Central memory CD8-positive, alpha-beta T cell (primary cell): Measurements from ENCODE around the gene HRH1.
"Not testable (repeated sequence)": the region's sequence is repeated elsewhere in the genome, so short reads cannot be mapped to it uniquely, and the experiment has no call there.

Experiments
- ATAC-seq: fragments of 150-1000 bp; cut with Tn5 transposase; replicated peaks from 2 replicates; pipeline ENCODE4 v1.10.0; 2022; ENCODE audit warnings: mild to moderate bottlenecking, moderate FRiP score, moderate number of reproducible peaks; ENCODE audit not compliant: poor library complexity, severe bottlenecking; ENCODE audit errors: extremely low read depth
- DNase-seq, 2 donors: peaks; one replicate each; pipeline ENCODE4 v3.0.0; 2021; ENCODE audit warnings: low spot score in 2 of 2
- H3K27ac Mint-ChIP-seq: one replicate; pipeline ENCODE4 v1.8.0; 2022; ENCODE audit warnings: low read depth, mild to moderate bottlenecking, moderate library complexity, mixed read lengths
- H3K27me3 Mint-ChIP-seq: one replicate; pipeline ENCODE4 v1.8.0; 2022; ENCODE audit warnings: mixed read lengths
- H3K36me3 Mint-ChIP-seq: one replicate; pipeline ENCODE4 v1.8.0; 2022; ENCODE audit warnings: mild to moderate bottlenecking, moderate library complexity, mixed read lengths; ENCODE audit not compliant: insufficient read depth
- H3K4me1 Mint-ChIP-seq: one replicate; pipeline ENCODE4 v1.8.0; 2022; ENCODE audit warnings: mixed read lengths
- H3K4me3 Mint-ChIP-seq: one replicate; pipeline ENCODE4 v1.8.0; 2022; ENCODE audit warnings: mild to moderate bottlenecking, moderate library complexity, mixed read lengths
- H3K9me3 Mint-ChIP-seq: one replicate; pipeline ENCODE4 v1.8.0; 2022; ENCODE audit warnings: mixed read lengths

HRH1 gene, protein sequence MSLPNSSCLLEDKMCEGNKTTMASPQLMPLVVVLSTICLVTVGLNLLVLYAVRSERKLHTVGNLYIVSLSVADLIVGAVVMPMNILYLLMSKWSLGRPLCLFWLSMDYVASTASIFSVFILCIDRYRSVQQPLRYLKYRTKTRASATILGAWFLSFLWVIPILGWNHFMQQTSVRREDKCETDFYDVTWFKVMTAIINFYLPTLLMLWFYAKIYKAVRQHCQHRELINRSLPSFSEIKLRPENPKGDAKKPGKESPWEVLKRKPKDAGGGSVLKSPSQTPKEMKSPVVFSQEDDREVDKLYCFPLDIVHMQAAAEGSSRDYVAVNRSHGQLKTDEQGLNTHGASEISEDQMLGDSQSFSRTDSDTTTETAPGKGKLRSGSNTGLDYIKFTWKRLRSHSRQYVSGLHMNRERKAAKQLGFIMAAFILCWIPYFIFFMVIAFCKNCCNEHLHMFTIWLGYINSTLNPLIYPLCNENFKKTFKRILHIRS

DNA sequence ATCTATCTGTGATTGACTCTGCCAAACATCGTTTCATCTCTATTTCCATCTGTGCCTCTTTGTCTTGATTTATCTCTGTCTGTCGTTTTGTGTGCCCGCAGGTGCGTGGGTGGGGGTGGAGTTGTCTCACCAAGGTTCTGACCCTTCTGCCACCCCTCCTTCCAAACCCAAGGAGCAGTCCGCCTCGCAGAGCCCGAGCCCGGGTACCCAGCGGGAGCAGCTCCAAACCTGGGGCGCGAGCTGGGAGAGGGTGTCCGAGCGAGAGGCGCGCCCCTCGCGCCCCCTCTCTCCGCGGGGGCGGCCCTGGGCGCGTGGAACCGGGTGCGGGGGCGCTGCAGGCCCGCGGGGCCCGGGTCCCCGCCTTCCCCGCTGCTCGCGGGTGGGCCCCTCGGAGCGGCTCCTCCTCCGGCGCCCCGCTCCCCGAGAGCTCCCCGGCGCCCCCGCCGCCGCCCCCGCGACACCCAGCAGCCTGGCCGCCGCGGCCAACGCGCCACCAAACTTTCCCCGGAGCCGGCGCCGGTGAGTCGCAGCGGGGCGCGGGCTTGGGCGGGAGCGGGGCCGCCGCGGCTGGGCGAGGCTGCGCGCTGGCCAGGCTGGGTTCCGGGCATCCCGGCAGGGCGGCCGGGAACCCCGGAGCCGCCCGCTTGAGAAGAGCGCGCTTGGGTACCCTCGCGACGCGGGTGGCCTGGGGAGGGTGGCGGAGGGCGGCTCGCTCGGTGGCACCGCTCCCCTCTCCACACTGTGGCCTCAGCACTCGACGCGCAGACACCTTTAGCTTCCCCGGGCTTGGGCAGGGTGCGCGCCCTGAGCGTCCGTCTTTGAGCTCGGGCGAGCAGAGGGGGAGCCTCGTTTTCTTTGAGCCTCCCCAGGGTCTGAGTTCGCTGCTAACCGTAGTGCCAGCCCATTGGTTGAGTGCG, at the start of gene HRH1:
Gene HRH1, plus strand, starts transcription at position 458 of the 917 bp plus-strand sequence. CDS start 104,545 bp downstream, outside the sequence.
- Mint-ChIP-seq H3K4me3 (no peak within 1 kb of the TSS), H3K9me3 (no peaks in the 10 kb centered on the region), H3K4me1 (no peaks in the 10 kb centered on the region), H3K27ac (no peak within 1 kb of the TSS), H3K36me3 (no peaks in the 10 kb centered on the region), H3K27me3 (peaks cover 83% of the 10 kb centered on the region)
- ATAC-seq (no peak), DNase-seq (no peak)

- ATAC-seq, H3K27ac Mint-ChIP-seq, H3K4me1 Mint-ChIP-seq, H3K36me3 Mint-ChIP-seq, H3K4me3 Mint-ChIP-seq, H3K9me3 Mint-ChIP-seq, DNase-seq: not testable (repeated sequence)
- peaks cover 70% of the 10 kb centered on the region for H3K27me3 Mint-ChIP-seq
These were observed 41.0 kb upstream of the HRH1 start for GRCh38 chr3:11113316-11113715.

GRCh38 chr3:11115548-11115947, 38.7 kb upstream of the HRH1 start:
- Mint-ChIP-seq H3K4me3 (no peak overlapping the region), H3K36me3 (no peaks in the 10 kb centered on the region), H3K9me3 (no peaks in the 10 kb centered on the region), H3K4me1 (no peaks in the 10 kb centered on the region), H3K27me3 (peaks cover 72% of the 10 kb centered on the region), H3K27ac (no peak overlapping the region)
- DNase-seq (no peak), ATAC-seq (no peak)

DNA sequence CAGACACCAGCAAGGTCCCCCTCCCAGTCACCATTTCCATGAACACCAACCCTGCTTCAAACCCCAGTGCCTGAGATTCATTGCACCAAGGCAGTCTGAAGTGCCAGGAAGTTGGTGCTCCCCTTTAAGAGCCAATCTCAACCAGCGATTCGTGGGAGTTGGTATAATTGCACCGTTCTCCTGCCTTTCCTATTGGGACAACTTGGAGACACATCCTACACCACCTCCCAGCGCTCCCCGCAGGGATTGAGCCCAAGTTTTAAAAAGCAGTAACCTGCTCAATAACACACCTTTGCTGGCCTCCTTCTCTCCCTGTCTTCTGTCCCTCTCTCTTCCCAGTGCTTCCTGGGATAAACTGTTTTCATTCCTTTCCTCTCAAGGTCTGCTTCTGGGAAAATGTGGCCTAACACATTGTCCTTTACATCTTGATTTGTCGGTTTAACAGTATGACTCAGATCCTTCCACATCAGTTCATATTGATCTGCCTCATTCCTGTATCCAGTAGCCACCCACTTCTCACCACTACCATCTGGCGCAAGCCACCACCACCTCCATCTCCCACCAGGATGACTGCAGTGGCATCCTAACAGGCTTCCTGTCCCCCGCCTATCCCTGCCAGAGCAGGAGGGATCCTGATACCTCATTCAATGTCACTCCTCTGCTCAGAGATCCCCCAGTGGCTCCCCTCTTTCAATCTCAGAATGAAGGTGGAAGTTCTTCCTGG, 37.8 kb upstream of the HRH1 start:
- no peak overlapping the region for H3K27ac Mint-ChIP-seq
- H3K4me3 Mint-ChIP-seq, result no peak overlapping the region
- H3K9me3 Mint-ChIP-seq, result no peaks in the 10 kb centered on the region
- H3K27me3 Mint-ChIP-seq, result peaks cover 63% of the 10 kb centered on the region
- H3K36me3 Mint-ChIP-seq, result no peaks in the 10 kb centered on the region
- no peaks in the 10 kb centered on the region for H3K4me1 Mint-ChIP-seq
- DNase-seq (no peak), ATAC-seq (no peak)

- H3K9me3 Mint-ChIP-seq, result no peaks in the 10 kb centered on the region
These were observed 36.7 kb upstream of the HRH1 start for GRCh38 chr3:11117591-11117990.

GRCh38 chr3:11118181-11118682, 36.1 kb upstream of the HRH1 start:
- H3K36me3 Mint-ChIP-seq, result no peaks in the 10 kb centered on the region
- H3K4me1 Mint-ChIP-seq, result no peaks in the 10 kb centered on the region

More at GRCh38 chr3:11117591-11117990, 36.7 kb upstream of the HRH1 start:
- Mint-ChIP-seq H3K27ac (no peak overlapping the region), H3K27me3 (peaks cover 63% of the 10 kb centered on the region), H3K36me3 (no peaks in the 10 kb centered on the region), H3K4me3 (no peak overlapping the region), H3K4me1 (no peaks in the 10 kb centered on the region)
- DNase-seq (no peak), ATAC-seq (no peak)

DNA sequence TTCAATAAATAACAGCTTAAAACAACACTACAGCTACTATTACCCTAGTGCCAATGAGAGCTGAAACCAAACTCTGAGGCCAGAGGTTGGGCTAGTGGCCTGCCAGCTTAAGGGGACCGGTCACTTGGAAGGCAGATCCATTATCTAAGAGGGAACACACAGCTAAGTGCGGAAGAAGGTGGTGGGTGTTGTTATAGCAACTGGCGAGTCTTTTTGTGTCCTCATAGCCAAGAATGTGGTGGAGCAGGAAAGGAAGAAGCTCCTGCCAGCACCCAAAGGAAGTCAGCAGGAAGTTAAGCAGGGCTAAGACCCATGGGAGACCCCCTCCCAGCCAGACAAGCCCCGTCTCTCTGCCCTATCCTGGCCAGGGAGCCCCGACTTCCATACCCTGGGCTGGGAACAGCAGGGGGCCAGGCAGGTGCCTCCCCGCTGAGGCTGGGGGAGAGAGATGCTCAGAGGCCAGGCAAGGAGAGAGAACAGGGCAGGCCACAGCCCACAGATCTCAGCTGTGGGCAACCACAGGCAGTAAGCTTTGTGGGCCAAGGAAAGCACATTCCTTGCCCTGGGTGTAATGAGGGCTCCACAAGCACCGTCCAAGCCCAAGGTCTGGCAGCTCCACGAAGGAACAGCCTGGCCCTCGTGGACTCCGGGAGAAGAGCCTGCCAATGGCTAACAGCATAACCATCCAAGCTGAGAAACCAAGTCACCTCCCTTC, 34.0 kb upstream of the HRH1 start:
- no peak overlapping the region for H3K4me3 Mint-ChIP-seq
- no peak overlapping the region for H3K27ac Mint-ChIP-seq
- no peak for DNase-seq
- no peaks in the 10 kb centered on the region for H3K4me1 Mint-ChIP-seq
- no peaks in the 10 kb centered on the region for H3K9me3 Mint-ChIP-seq
- H3K36me3 Mint-ChIP-seq, result no peaks in the 10 kb centered on the region
- ATAC-seq, result no peak
- peaks cover 80% of the 10 kb centered on the region for H3K27me3 Mint-ChIP-seq

More at GRCh38 chr3:11118181-11118682, 36.1 kb upstream of the HRH1 start:
- Mint-ChIP-seq H3K4me3 (no peak overlapping the region), H3K27ac (no peak overlapping the region), H3K27me3 (peaks cover 64% of the 10 kb centered on the region), H3K9me3 (no peaks in the 10 kb centered on the region)
- DNase-seq, result no peak
- ATAC-seq, result no peak

DNA sequence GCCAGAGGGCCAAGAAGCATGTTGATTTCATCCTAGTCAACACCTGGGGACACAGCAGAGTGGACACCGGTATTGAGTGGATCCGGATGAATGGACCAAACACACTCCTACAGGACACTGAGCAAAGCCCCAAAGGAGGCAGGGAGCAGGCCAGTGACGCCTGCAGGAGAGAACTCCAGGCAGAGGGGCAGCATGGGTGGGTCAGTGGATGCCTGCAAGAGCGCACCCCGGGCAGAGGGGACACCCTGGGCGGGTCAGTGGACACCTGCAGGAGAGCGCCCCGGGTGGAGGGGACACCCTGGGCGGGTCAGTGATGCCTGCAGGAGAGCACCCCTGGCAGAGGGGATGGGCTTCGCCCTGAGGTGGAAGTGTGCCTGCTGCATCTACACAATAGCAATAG, 27.6 kb upstream of the HRH1 start:
- no peak for ATAC-seq
- Mint-ChIP-seq H3K27me3 (peaks cover 49% of the 10 kb centered on the region), H3K9me3 (no peaks in the 10 kb centered on the region)

DNA sequence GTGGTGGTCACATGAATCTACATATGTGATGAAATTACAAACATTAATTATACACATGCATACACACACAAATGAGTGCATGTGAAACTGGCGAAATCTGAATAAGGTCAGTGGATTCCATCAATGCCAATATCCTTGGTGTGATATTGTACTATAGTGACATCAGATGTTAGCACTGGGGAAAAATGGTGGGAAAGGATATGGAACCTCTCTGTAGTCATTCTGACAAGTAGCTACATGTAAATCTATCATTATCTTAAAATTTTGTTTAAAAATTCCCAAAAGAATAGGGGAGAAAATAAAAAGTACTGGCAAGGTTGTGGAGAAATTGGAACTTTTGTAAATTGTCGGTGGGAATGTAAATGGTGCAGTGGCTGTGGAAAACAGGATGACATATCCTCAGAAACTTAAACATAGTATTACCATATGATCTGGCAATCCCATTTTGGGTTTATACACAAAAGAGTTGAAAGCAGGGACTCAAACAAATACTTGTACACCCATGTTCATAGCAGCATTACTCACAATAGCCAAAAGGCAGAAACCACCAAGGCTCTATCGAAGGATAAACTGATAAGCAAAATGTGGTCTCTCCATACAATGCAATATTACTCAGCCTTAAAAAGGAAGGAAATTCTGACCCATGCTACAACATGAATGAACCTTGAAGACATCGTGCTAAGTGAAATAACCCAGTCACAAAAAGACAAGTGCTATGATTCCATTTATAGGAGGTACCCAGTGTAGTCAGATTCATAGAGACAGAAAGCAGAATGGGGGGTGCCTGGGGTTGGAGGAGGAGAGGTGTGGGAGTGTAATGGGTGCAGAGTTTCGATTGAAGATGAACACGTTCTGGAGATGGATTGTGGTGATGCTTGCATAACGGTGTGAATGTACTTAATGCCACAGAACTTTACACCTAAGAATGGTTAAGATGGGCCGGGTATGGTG, 25.3 kb upstream of the HRH1 start:
- H3K9me3 Mint-ChIP-seq, result no peaks in the 10 kb centered on the region
- no peaks in the 10 kb centered on the region for H3K4me1 Mint-ChIP-seq
- ATAC-seq (no peak), DNase-seq (no peak)
- H3K4me3 Mint-ChIP-seq, result no peak overlapping the region
- H3K27ac Mint-ChIP-seq, result no peak overlapping the region
- H3K36me3 Mint-ChIP-seq, result no peaks in the 10 kb centered on the region
- peaks cover 32% of the 10 kb centered on the region for H3K27me3 Mint-ChIP-seq

More for the DNA sequence above, 27.6 kb upstream of the HRH1 start:
- DNase-seq, result no peak
- H3K27ac Mint-ChIP-seq, result no peak overlapping the region
- H3K4me1 Mint-ChIP-seq, result no peaks in the 10 kb centered on the region
- H3K36me3 Mint-ChIP-seq, result no peaks in the 10 kb centered on the region
- H3K4me3 Mint-ChIP-seq, result no peak overlapping the region

DNA sequence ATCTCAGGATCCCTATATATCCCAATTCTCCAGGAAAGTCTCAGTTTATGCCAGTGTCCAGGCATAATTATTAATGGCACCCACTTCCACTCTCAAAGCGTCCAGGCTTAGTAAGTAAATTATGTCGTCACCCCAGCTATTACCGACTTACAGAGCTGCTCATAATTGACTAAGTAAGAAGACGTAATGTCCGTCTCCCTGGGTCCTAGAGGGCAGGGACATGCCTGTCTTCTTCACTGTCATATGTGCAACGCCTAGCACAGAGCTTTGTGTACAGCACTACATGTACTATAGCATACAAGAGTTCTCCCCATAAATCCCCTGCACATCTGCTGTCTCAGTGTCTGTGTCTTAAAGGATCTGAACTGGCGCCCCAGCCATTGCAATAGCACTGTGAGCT, 23.9 kb upstream of the HRH1 start:
- H3K4me1 Mint-ChIP-seq, result no peaks in the 10 kb centered on the region
- H3K36me3 Mint-ChIP-seq, result no peaks in the 10 kb centered on the region
- DNase-seq, result no peak
- H3K9me3 Mint-ChIP-seq, result no peaks in the 10 kb centered on the region
- H3K27ac Mint-ChIP-seq, result no peak overlapping the region
- ATAC-seq, result no peak
- peaks cover 19% of the 10 kb centered on the region for H3K27me3 Mint-ChIP-seq
- no peak overlapping the region for H3K4me3 Mint-ChIP-seq

- DNase-seq (no peak), ATAC-seq (no peak)
- H3K4me1 Mint-ChIP-seq, result no peaks in the 10 kb centered on the region
- H3K4me3 Mint-ChIP-seq, result no peak overlapping the region
- H3K36me3 Mint-ChIP-seq, result no peaks in the 10 kb centered on the region
- peaks cover 11% of the 10 kb centered on the region for H3K27me3 Mint-ChIP-seq
- no peaks in the 10 kb centered on the region for H3K9me3 Mint-ChIP-seq
- H3K27ac Mint-ChIP-seq, result no peak overlapping the region
These were observed 22.9 kb upstream of the HRH1 start for GRCh38 chr3:11131371-11131770.
